KMS-11 (cell line): ENCODE results near the gene DUOXA1.

Source experiments
- H2AFZ ChIP-seq: fragments of 200-600 bp; sonication (generic); 2 replicates; pipeline ENCODE4 v1.6.1; 2016; ENCODE audit warnings: antibody characterized with exemption, mixed run types, low read depth
- H3K27ac ChIP-seq: fragments of 200-600 bp; sonication (generic); 2 replicates; pipeline ENCODE4 v1.6.1; 2016; ENCODE audit warnings: mild to moderate bottlenecking, mixed run types
- H3K27me3 ChIP-seq: fragments of 200-600 bp; sonication (generic); 2 replicates; pipeline ENCODE4 v1.6.1; 2017; ENCODE audit warnings: mild to moderate bottlenecking, low read depth, mixed run types, moderate library complexity; ENCODE audit not compliant: insufficient read depth
- H3K36me3 ChIP-seq: fragments of 200-600 bp; sonication (generic); 2 replicates; pipeline ENCODE4 v1.6.1; 2017; ENCODE audit warnings: mild to moderate bottlenecking, mixed run types; ENCODE audit not compliant: insufficient read depth
- H3K4me1 ChIP-seq: fragments of 200-600 bp; sonication (generic); 2 replicates; pipeline ENCODE4 v1.6.1; 2016; ENCODE audit warnings: mild to moderate bottlenecking, low read depth, mixed run types; ENCODE audit not compliant: poor library complexity, severe bottlenecking
- H3K4me2 ChIP-seq: fragments of 200-600 bp; sonication (generic); 2 replicates; pipeline ENCODE4 v1.7.0; 2016; ENCODE audit warnings: mild to moderate bottlenecking, mixed run types
- H3K4me3 ChIP-seq: fragments of 200-600 bp; sonication (generic); IDR thresholded peaks from 2 replicates; pipeline ENCODE4 v1.6.1; 2017; ENCODE audit warnings: low read depth, low read length, mixed read lengths; ENCODE audit not compliant: insufficient read depth
- H3K79me2 ChIP-seq: fragments of 200-600 bp; sonication (generic); 2 replicates; pipeline ENCODE4 v1.6.1; 2016; ENCODE audit warnings: low read depth, mixed run types; ENCODE audit not compliant: insufficient read depth
- H3K9ac ChIP-seq: fragments of 200-600 bp; sonication (generic); 2 replicates; pipeline ENCODE4 v1.6.1; 2016; ENCODE audit warnings: mild to moderate bottlenecking, mixed run types
- H4K20me1 ChIP-seq: fragments of 200-600 bp; sonication (generic); 2 replicates; pipeline ENCODE4 v1.6.1; 2016; ENCODE audit warnings: mild to moderate bottlenecking, mixed run types; ENCODE audit not compliant: insufficient read depth
- TF ChIP-seq, protein P1 (sequence below): fragments of 200-600 bp; sonication (generic); conservative IDR thresholded peaks from 2 replicates; pipeline ENCODE4 v1.6.1; 2017; ENCODE audit warnings: low read depth, mild to moderate bottlenecking, antibody characterized with exemption, low read length, moderate library complexity, mixed read lengths

The DUOXA1 gene

DNA sequence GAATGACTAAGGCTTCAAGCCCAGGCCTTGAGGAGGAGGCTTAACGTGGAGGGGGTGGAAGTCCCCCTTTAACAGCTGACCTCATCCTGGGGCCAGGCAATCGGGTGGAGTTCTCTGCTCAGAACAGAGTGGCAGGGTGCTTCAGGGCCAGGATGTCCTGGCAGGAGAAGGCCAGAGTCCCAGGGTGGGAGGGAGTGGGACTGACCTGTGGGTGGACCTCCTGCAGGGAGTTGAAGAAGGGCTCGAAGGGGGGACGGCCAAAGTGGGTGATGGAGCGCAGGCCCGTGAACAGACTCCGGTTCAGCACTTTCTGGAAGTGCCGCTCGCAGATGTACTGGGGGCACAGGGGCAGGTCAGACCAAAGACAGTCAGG, 35.3 kb downstream of the DUOXA1 start:
- Histone ChIP-seq H2AFZ (no peak overlapping the region), H3K79me2 (no peaks in the 10 kb centered on the region), H3K36me3 (no peaks in the 10 kb centered on the region), H4K20me1 (no peaks in the 10 kb centered on the region), H3K4me1 (no peaks in the 10 kb centered on the region), H3K4me2 (no peak overlapping the region), H3K27ac (no peak overlapping the region), H3K9ac (no peak overlapping the region), H3K27me3 (no peaks in the 10 kb centered on the region), H3K4me3 (no peak overlapping the region)
- TF ChIP-seq, protein P1, sequence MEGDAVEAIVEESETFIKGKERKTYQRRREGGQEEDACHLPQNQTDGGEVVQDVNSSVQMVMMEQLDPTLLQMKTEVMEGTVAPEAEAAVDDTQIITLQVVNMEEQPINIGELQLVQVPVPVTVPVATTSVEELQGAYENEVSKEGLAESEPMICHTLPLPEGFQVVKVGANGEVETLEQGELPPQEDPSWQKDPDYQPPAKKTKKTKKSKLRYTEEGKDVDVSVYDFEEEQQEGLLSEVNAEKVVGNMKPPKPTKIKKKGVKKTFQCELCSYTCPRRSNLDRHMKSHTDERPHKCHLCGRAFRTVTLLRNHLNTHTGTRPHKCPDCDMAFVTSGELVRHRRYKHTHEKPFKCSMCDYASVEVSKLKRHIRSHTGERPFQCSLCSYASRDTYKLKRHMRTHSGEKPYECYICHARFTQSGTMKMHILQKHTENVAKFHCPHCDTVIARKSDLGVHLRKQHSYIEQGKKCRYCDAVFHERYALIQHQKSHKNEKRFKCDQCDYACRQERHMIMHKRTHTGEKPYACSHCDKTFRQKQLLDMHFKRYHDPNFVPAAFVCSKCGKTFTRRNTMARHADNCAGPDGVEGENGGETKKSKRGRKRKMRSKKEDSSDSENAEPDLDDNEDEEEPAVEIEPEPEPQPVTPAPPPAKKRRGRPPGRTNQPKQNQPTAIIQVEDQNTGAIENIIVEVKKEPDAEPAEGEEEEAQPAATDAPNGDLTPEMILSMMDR = no peak

DNA sequence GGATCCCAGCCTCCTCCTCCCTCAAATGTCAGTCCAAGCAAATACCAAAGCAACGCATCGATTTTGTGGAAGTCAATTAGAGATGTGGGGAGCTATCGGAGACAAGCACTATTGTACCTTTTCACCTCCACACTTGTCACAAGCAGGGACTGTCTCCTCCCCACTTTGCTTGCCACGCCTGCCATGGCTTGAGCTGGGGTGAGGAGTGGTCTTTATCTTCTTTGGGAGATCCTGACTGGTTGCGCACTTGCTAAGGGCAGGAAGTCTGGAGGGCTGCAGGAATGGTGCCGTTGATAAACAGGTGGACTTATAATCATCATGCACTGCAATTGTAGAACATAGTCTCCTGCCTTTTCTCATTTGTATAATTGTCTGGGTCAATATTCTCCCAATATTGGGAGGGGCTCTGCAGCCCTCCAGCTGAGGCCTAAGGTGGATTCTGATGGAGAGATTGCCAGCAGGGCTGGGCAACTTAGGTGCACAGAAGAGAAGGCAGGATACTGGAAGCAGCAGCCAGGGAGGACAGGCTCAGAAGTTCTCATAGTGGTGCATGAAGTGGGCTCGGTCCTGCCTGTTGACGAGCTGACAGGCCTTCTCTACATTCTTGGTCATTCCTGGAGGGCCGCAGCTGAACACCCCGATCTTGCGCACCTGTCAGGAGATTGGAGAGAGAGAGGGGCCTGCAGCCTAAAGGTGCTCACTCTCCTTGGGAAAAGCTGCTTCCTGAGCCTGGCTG, 35.9 kb downstream of the DUOXA1 start:
- H3K4me1 ChIP-seq = no peaks in the 10 kb centered on the region
- H3K27ac ChIP-seq = no peak overlapping the region
- no peak overlapping the region for H2AFZ ChIP-seq
- no peaks in the 10 kb centered on the region for H3K27me3 ChIP-seq
- no peak overlapping the region for H3K9ac ChIP-seq
- no peak overlapping the region for H3K4me3 ChIP-seq
- H3K79me2 ChIP-seq = no peaks in the 10 kb centered on the region
- H4K20me1 ChIP-seq = no peaks in the 10 kb centered on the region
- no peak overlapping the region for H3K4me2 ChIP-seq
- no peaks in the 10 kb centered on the region for H3K36me3 ChIP-seq
- TF ChIP-seq, protein P1 = no peak

DNA sequence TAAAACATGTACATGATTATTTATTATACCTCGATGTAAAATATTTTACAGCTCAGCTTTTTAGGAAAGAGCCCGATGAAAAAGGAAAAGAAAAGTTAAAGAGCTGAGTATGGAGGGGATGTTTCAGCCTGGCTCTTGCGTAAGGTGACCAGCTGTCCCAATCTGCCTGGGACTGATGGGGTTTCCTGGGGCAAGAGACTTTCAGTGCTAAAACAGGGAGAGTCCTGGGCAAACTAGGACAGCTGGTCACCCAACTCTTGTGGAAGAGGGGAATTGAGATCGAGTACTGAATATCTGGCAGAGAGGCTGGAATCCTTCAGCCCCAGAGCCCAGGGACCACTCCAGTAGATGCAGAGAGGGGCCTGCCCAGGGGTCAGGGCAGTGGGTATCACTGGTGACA, 36.7 kb downstream of the DUOXA1 start:
- H3K36me3 ChIP-seq = no peaks in the 10 kb centered on the region
- no peak overlapping the region for H3K4me2 ChIP-seq
- TF ChIP-seq, protein P1 = no peak
- H4K20me1 ChIP-seq = no peaks in the 10 kb centered on the region
- H2AFZ ChIP-seq = no peak overlapping the region
- no peaks in the 10 kb centered on the region for H3K4me1 ChIP-seq
- H3K9ac ChIP-seq = no peak overlapping the region
- H3K27ac ChIP-seq = no peak overlapping the region
- H3K27me3 ChIP-seq = no peaks in the 10 kb centered on the region
- H3K79me2 ChIP-seq = no peaks in the 10 kb centered on the region
- no peak overlapping the region for H3K4me3 ChIP-seq

DNA sequence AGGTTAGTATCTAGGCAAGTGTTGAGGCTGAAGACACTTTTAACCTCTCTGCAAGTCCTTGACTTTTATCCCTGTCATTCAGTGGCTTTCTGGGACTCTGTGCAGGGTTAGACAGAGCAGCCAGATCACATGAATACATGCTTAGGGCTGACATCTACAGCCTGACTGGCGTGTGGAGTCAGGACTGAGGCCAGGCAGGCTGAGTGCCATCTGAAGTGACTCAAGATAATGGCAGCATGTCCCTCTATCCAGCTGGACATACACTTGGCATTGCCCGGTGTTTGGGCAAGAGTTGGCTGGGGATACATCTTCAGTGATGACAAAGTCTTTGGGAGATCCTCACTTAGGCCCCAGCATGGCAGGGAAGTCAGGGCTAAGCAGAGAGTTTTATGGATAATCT, 38.1 kb downstream of the DUOXA1 start:
- H3K79me2 ChIP-seq = no peaks in the 10 kb centered on the region
- H2AFZ ChIP-seq = no peak overlapping the region
- H3K9ac ChIP-seq = no peak overlapping the region
- H3K36me3 ChIP-seq = no peaks in the 10 kb centered on the region
- H3K4me1 ChIP-seq = no peaks in the 10 kb centered on the region
- H3K4me3 ChIP-seq = no peak overlapping the region
- TF ChIP-seq, protein P1 = no peak
- H3K27me3 ChIP-seq = no peaks in the 10 kb centered on the region
- no peak overlapping the region for H3K4me2 ChIP-seq
- no peaks in the 10 kb centered on the region for H4K20me1 ChIP-seq
- no peak overlapping the region for H3K27ac ChIP-seq
